8988T (cell line): Measurements from ENCODE around the gene LAIR2.
A peak's percentile ranks its signal among the peaks of the same experiment; 100 is the strongest.
"Not testable (repeated sequence)": the region's sequence is repeated elsewhere in the genome, so short reads cannot be mapped to it uniquely, and the experiment has no call there.

Experiments
- DNase-seq: peaks from one replicate; pipeline ENCODE4 v3.0.0; 2011

LAIR2 gene

GRCh38 chr19:54464630-54465425 is 37.8 kb upstream of the LAIR2 start:
- peak; percentile 92 for DNase-seq

DNA sequence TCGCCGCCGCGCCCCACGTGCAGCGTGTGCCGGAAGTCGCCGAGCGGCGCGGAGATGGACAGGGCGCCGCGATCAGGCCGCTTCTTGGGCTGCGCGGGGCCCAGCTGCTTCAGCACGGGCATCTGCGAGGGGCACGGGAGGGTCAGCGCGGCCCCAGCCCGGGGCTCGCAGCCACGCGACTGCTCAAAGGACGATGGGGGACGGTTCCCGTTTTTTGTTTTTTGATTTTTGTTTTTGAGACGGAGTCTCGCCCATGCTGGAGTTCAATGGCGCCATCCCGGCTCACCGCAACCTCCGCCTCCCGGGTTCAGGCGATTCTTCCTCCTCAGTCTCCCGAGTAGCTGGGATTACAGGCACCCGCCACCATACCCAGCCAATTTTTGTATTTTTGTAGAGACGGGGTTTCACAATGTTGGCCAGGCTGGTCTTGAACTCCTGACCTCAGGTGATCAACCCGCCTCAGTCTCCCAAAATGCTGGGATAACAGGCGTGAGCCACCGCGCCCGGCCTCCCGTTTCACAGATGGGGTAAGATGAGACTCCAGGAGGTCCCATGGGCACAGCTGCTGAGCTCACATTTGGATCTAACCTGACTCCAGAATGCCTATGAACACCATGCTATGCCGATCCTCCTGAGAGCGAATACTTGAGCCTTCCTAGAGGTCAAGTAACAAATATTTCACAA is 37.1 kb upstream of the LAIR2 start:
- no peak for DNase-seq

- DNase-seq = not testable (repeated sequence)
These were observed 36.5 kb upstream of the LAIR2 start for GRCh38 chr19:54466110-54466480.

GRCh38 chr19:54469496-54469934 is 33.1 kb upstream of the LAIR2 start:
- no peak for DNase-seq

GRCh38 chr19:54470276-54470887 is 32.2 kb upstream of the LAIR2 start:
- DNase-seq = no peak

DNA sequence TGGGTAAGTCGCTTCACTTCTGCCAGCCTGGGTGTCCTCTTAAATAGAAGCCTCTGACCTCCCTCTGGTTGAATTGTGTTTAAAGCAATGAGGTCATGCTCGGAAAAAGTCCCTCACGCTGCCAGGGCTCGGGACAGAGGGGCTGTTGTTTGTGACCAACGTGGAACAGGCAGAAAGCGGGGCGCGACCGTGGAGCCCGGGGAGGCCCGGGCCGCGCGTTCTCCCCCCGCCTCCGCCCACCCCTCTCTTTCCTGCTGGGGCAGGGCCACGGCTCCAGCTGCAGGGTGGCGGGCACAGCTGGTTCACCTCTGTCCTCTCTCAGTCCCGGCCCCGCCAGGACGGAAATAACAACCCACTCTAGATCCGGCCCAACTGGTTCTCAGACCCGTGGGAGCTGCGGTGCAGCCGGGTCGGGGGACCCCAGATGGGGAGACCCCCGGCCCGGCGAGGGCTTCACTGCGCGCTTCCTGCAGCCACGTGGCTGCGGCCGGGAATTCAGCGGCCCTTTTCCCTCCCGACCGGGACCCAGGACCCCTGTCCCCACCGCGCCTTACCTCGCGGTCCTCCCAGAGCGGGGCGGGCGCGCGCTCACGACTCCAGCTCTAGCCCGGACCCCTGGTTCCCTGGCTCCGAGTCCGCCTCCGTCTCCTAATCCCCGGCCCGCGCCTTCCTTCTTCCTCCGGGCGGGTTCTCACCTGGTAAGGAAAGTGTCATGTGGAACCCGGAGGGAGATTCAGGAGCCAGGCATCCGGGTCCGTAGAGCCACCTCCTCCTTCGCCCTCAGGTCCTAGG is 31.4 kb upstream of the LAIR2 start:
- DNase-seq = peak; percentile 40

DNA sequence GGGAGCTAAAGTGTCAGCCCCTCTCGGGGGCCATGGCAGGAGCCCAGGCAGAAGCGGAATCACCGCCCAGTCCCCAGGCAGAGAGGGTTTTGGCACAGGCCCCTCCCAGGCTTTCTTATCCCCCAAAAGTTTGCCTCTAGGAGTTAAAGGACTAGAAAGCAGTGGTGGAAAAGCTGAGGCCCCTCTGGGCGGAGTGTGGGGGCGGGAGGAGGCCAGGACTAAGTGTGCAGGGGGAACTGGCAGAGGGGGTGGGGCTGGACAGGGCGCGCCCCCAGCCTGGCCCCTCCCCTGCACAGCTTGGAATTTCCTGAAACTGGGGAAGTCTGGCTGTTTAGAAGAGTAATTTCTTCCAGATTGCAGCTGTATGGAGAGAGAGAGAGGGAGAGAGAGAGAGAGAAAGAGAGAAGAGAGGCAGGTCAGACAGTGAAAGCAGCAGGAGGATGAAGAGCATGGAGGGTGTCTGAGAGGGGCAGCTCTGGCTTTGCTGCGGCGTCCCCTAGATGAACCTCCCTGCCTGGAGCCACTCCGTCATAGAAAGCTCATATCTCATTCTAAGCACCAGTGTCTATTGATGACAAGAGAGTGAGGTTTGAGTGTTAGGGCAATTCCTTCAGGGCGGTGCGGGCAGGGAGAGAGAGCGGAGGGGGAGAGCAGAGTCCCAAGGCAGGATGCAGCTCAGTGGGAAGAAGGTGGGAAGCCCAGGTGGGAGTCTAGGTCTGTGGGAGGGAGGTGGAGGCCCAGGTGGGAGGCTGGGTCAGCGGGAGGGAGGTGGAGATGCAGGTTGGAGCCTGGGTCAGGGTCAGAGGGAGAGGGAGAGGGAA is 29.4 kb upstream of the LAIR2 start, which contains the start of gene CDC42EP5:
Gene CDC42EP5 (minus strand): TSS at position 226 of the 821 bp plus-strand sequence. CDS start 7,749 bp downstream, outside the sequence.
- DNase-seq = peak; percentile 27

DNA sequence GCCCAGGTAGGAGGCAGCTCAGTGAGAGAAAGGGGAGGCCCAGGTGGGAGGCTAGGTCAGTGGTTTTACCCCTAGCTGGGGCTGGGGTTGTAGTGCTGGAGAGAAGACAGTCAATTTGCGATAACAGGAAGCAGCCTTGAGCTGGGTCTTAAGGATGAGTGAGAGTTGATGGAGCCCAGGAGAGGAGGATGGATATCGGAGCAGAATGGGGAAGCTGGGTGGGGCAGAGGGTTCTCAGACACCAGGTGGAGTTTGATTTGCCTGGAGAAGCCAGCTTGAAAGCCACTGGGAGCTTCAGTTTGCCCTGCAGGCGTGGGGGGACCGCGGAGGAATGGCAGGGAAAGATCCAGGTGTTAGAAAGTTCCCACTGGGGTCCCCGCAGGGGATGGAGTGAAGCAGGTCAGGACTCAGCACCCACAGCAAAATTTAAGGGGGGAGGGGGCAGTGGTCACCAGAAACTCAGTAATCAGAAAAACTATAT is 28.7 kb upstream of the LAIR2 start:
- no peak for DNase-seq

- DNase-seq = no peak
These were observed 26.9 kb upstream of the LAIR2 start for GRCh38 chr19:54475706-54476105.

DNA sequence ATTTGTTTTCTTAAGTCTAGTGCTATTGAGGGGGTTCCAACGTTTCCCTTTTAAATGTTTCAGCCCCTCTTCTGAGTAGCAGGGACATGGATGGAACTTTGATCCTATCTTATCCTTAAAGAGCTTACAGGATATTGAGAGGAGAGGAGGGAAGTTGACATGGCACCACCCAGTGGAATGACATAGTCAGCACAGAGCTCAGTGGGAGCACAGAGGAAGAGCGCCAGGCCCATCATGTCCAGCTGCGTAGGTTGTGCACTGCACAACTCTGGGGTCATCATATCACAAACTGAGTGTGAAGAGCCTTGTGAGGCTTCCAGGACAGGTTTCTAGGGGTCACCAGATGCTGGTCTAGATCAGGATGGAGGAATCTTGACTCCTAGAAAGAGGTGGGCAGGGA is 25.0 kb upstream of the LAIR2 start:
- DNase-seq = no peak

- DNase-seq = no peak
These were observed 23.9 kb upstream of the LAIR2 start for GRCh38 chr19:54478677-54479266.

- no peak for DNase-seq
These were observed 22.6 kb upstream of the LAIR2 start for GRCh38 chr19:54480051-54480450.

GRCh38 chr19:54481326-54481930 is 21.2 kb upstream of the LAIR2 start:
- DNase-seq = no peak

DNA sequence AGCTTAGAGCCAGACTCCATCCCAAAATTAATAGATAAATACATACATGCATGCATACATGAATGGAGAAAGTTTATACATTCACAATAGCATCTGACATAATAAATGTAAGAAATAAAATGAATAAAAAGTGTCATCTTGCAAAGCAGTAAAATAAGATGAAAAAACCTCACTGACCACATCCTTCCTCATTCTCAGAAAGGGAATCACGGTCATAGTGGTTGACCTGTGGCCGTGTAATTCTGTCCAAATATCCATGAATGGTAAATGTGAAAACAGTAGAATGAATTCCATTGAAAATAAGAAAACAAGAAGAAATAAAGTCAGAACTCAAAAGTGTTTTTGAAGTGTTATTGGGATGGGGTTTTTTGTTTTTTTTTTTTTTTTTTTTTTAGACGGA is 19.7 kb upstream of the LAIR2 start:
- DNase-seq = no peak

DNA sequence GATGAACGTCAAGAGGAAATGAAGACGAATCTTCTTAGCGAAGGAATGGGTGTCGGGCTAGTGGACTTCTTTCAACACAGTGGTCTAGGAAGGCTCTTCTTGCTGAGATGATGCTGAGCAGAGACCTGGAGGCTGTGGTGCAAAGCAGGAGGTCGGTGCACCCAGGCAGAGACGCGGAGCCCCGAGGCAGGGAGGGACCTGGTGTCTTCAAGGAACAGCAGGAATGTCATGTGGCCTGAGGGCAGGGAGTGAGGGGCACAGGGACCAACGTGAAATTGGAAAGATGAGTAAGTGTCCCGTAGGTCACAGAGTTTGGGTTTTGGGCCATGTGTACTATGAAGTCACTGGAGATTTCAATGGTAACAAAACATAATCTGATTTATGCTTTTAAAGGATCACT is 18.2 kb upstream of the LAIR2 start:
- DNase-seq = no peak

DNA sequence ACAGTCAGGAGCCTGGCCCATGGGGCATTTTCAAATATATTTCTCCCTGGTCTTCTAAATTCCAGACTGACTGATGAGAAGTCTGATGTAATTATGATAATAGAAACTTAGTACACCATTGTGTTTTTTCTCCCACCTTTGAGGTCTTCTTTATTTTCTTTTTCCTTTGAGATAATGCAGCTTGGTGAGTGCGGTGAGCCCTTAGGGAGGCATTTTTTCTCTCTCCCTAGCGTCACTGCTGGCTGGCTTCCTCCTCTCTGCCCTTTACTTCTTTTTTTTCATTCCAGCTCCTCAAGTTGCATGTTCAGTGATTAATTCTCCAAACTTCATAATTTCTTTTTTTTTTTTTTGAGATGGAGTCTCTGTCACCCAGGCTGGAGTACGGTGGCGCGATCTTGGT is 16.8 kb upstream of the LAIR2 start:
- DNase-seq = no peak

DNA sequence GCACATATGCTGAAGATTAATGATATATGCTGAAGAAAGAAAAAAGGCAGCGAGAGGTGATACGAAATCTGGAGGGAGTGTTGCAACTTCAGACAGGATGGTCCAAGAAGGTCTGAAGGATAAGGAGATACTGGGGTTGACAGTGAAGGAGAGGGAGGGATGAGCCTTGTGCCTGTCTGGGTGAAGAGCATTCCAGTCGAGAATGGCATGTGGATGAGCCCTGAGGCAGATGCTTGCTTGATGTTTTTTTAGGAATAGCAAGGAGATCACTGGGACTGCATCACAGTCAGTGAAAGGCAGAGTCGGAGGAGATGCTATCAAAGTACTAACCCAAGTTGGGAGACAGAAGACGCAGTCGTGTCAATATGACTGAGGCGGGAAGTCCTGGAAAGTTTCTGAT is 13.3 kb upstream of the LAIR2 start:
- DNase-seq = no peak

- no peak for DNase-seq
These were observed 12.9 kb upstream of the LAIR2 start for GRCh38 chr19:54489766-54490165.

DNA sequence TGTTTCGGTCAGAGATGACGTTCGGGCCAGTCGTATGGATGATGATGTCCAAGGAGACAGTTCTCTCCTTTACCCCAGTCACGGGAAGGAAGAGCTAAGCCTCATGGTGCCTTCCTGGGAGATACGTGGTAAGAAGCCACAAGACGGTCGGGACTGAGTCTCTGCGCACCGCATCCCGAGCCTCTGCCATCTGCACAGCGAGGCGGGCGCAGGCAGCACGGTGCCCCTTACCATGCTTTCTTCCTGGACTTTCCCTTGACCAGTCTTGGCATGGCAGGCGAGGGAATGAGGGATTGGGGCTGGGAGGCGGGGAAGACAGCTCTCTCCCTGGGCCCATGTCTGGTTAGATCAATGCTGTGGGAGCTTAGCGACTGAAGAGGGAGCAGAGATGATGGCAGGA is 10.1 kb upstream of the LAIR2 start:
- no peak for DNase-seq

- DNase-seq = not testable (repeated sequence)
These were observed 9.6 kb upstream of the LAIR2 start for GRCh38 chr19:54493056-54493455.

DNA sequence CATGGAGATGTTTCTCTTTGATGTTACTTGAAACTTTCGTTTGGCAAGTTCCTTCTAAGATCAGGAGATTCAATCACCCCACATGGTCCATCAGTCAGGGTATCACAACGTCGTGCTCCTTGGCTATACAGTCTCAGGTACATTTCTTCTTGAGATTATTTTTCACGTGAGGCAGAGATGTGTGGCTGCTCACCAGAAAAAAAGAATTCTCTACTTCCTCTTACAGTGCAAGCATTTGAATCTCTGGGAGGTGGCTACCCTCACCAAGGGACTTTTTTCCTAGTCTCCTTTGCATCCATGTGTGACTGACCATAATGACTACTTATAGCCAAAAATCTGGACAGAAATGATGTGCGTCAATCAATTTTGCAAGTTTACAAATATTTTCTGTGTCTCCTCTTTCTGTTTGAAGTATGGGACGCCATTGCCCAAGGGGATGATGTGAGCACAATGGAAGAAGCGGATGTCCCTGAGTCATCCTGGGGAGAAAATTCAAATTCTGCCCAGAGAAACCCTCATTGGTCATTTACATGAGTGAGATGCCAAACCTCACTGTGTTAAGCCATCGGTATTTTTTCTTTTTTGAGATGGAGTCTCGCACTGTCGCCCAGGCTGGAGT is 8.6 kb upstream of the LAIR2 start:
- no peak for DNase-seq
